H1 (cell line): ENCODE results near the gene DSE. TPM values are rescaled to one million over a fixed set of nuclear protein-coding genes. Genes with fewer than 3 reads are reported as not detected.
A peak's percentile ranks its signal among the peaks of the same experiment; 100 is the strongest.

Experiments
- CTCF ChIA-PET: fragments of 300-600 bp; sonication (Branson Sonifier 250); formaldehyde crosslinking; loops from one replicate; lab custom pipeline; 2021; ENCODE audit not compliant: partially characterized antibody; lab: Charles Lee
- POLR2A ChIA-PET: fragments of 300-600 bp; sonication (Branson Sonifier 250); formaldehyde crosslinking; loops from one replicate; lab custom pipeline; 2021; ENCODE audit warnings: inconsistent platforms; ENCODE audit not compliant: partially characterized antibody; lab: Charles Lee
- DNase-seq, 2 experiments: peaks; one replicate each; pipeline versions ENCODE4 v3.0.0 to v3.0.0-alpha.2; 2010 to 2022; ENCODE audit warnings: low spot score in 2 of 2, low read depth in 1 of 2, mixed read lengths in 1 of 2
- FAIRE-seq: peaks from 2 replicates; lab custom pipeline; 2011; peaks lifted over from hg19 to GRCh38; lab: Jason Lieb, UNC
- H2AFZ ChIP-seq: 2 replicates; pipeline ENCODE4 v1.8.1; 2012; ENCODE audit warnings: low read length, inconsistent platforms
- H2AK5ac ChIP-seq: 2 replicates; pipeline ENCODE4 v1.6.1; 2013; ENCODE audit warnings: low read depth, low read length
- H2BK120ac ChIP-seq: replicated peaks from 2 replicates; pipeline ENCODE3; 2013; ENCODE audit warnings: low read depth, low read length, inconsistent platforms
- H2BK12ac ChIP-seq: 2 replicates; pipeline ENCODE4 v1.6.1; 2013; ENCODE audit warnings: low read depth, low read length
- H2BK15ac ChIP-seq: 2 replicates; pipeline ENCODE4 v1.6.1; 2013; ENCODE audit warnings: low read length
- H2BK20ac ChIP-seq: 2 replicates; pipeline ENCODE4 v1.6.1; 2013; ENCODE audit warnings: low read length
- H2BK5ac ChIP-seq: 2 replicates; pipeline ENCODE4 v1.6.1; 2013; ENCODE audit warnings: low read depth, low read length
- H3K14ac ChIP-seq: 2 replicates; pipeline ENCODE4 v1.6.1; 2013; ENCODE audit warnings: inconsistent platforms; ENCODE audit not compliant: insufficient read length
- H3K18ac ChIP-seq: 2 replicates; pipeline ENCODE4 v1.6.1; 2013; ENCODE audit warnings: low read length; ENCODE audit errors: extremely low read depth
- H3K23ac ChIP-seq: 2 replicates; pipeline ENCODE4 v1.6.1; 2013; ENCODE audit warnings: inconsistent platforms; ENCODE audit not compliant: insufficient read length
- H3K23me2 ChIP-seq: 2 replicates; pipeline ENCODE4 v1.6.1; 2013; ENCODE audit warnings: low read depth, low read length
- H3K27ac ChIP-seq: 2 replicates; pipeline ENCODE4 v1.6.1; 2011; ENCODE audit warnings: low read depth, low read length, inconsistent platforms
- H3K27me3 ChIP-seq, 4 experiments: replicated peaks in 1 of 4; 1 replicate in 1 of 4; 2 replicates in 3 of 4; pipeline versions ENCODE4 v1.6.1 to v1.8.1; 2011 to 2013; ENCODE audit warnings: low read length in 3 of 4, mild to moderate bottlenecking in 3 of 4, inconsistent platforms in 2 of 4, mixed read lengths in 2 of 4, moderate library complexity in 1 of 4; ENCODE audit not compliant: control insufficient read depth in 3 of 4, insufficient read depth in 3 of 4; ENCODE audit errors: extremely low read depth in 1 of 4
- H3K36me3 ChIP-seq, 4 experiments: 2 replicates each; pipeline versions ENCODE4 v1.6.1 to v1.8.1; 2011 to 2013; ENCODE audit warnings: mild to moderate bottlenecking in 4 of 4, low read length in 3 of 4, moderate library complexity in 2 of 4, control low read depth in 1 of 4, inconsistent platforms in 1 of 4; ENCODE audit not compliant: insufficient read depth in 4 of 4, control insufficient read depth in 2 of 4
- H3K4ac ChIP-seq: replicated peaks from 2 replicates; pipeline ENCODE3; 2013; ENCODE audit warnings: low read length, low read depth, mixed read lengths, inconsistent platforms; ENCODE audit not compliant: insufficient read length
- H3K4me1 ChIP-seq, 4 experiments: replicated peaks in 1 of 4; 1 replicate in 1 of 4; 2 replicates in 3 of 4; pipeline versions ENCODE4 v1.6.1 to v1.8.1; 2011 to 2013; ENCODE audit warnings: low read length in 3 of 4, inconsistent platforms in 2 of 4, mixed read lengths in 1 of 4; ENCODE audit not compliant: insufficient read depth in 4 of 4, control insufficient read depth in 3 of 4
- H3K4me2 ChIP-seq, 2 experiments: 2 replicates each; pipeline versions ENCODE4 v1.6.1 to v1.8.1; 2011 to 2013; ENCODE audit warnings: low read depth in 2 of 2, low read length in 2 of 2, control low read depth in 1 of 2, inconsistent platforms in 1 of 2, mild to moderate bottlenecking in 1 of 2; ENCODE audit not compliant: insufficient read depth in 1 of 2
- H3K4me3 ChIP-seq, 4 experiments: fragments of 200-600, 300-600 bp in 1 of 4; sonication (generic), shearing (Covaris generic), sonication (Bioruptor Twin) in 1 of 4; 2 replicates each; pipeline versions ENCODE4 v1.5.1 to v1.8.1; 2011 to 2016; ENCODE audit warnings: low read length in 4 of 4, low read depth in 3 of 4, control low read depth in 2 of 4, inconsistent platforms in 2 of 4, mild to moderate bottlenecking in 2 of 4, mixed read lengths in 1 of 4, moderate library complexity in 1 of 4; ENCODE audit not compliant: insufficient read depth in 2 of 4; ENCODE audit errors: extremely low read depth in 1 of 4
- H3K56ac ChIP-seq: replicated peaks from 2 replicates; pipeline ENCODE3; 2013; ENCODE audit warnings: low read depth, mild to moderate bottlenecking, mixed read lengths, low read length, inconsistent platforms; ENCODE audit not compliant: insufficient read length
- H3K79me1 ChIP-seq: 2 replicates; pipeline ENCODE4 v1.6.1; 2013; ENCODE audit warnings: low read depth, low read length, control low read depth
- H3K79me2 ChIP-seq, 2 experiments: 2 replicates each; pipeline versions ENCODE4 v1.6.1 to v1.8.1; 2012 to 2013; ENCODE audit warnings: low read length in 2 of 2, mild to moderate bottlenecking in 2 of 2, inconsistent platforms in 1 of 2; ENCODE audit not compliant: insufficient read depth in 2 of 2, control insufficient read depth in 1 of 2
- H3K9ac ChIP-seq, 4 experiments: replicated peaks in 1 of 4; 1 replicate in 1 of 4; 2 replicates in 3 of 4; pipeline versions ENCODE4 v1.6.1 to v1.8.1; 2011 to 2013; ENCODE audit warnings: low read depth in 3 of 4, low read length in 3 of 4, control low read depth in 2 of 4, mild to moderate bottlenecking in 2 of 4, moderate library complexity in 2 of 4, inconsistent platforms in 1 of 4; ENCODE audit errors: extremely low read depth in 1 of 4
- H3K9me3 ChIP-seq, 2 experiments: 2 replicates each; pipeline versions ENCODE4 v1.6.1 to v1.8.1; 2012 to 2013; ENCODE audit warnings: mild to moderate bottlenecking in 2 of 2, moderate library complexity in 2 of 2, control low read depth in 1 of 2, inconsistent platforms in 1 of 2, low read depth in 1 of 2, low read length in 1 of 2, mixed read lengths in 1 of 2; ENCODE audit not compliant: insufficient read depth in 2 of 2
- H4K20me1 ChIP-seq, 2 experiments: replicated peaks in 1 of 2; 2 replicates each; pipeline versions ENCODE3 to v1.8.1; 2011 to 2013; ENCODE audit warnings: inconsistent platforms in 2 of 2, low read length in 2 of 2, mild to moderate bottlenecking in 1 of 2; ENCODE audit not compliant: insufficient read depth in 2 of 2, control insufficient read depth in 1 of 2
- H4K5ac ChIP-seq: 2 replicates; pipeline ENCODE4 v1.6.1; 2013; ENCODE audit warnings: low read length, low read depth, mixed read lengths, inconsistent platforms; ENCODE audit not compliant: insufficient read length
- H4K8ac ChIP-seq: 2 replicates; pipeline ENCODE4 v1.8.0; 2013; ENCODE audit warnings: mild to moderate bottlenecking, moderate library complexity, low read length, inconsistent platforms; ENCODE audit not compliant: insufficient read depth; ENCODE audit errors: extremely low read depth
- H4K91ac ChIP-seq: replicated peaks from 2 replicates; pipeline ENCODE3; 2013; ENCODE audit warnings: low read length, mixed read lengths, inconsistent platforms; ENCODE audit not compliant: insufficient read length
- ASH2L ChIP-seq: fragments of 200-600, 300-600 bp; sonication (generic); IDR thresholded peaks from one replicate; pipeline ENCODE4 v1.7.1; 2017; ENCODE audit warnings: low read length
- CTCF ChIP-seq, 3 experiments: IDR thresholded peaks; 1 replicate in 2 of 3; 2 replicates in 1 of 3; pipeline versions ENCODE4 v1.5.1 to v1.6.1; 2011; ENCODE audit warnings: low read length in 3 of 3, mild to moderate bottlenecking in 3 of 3, inconsistent platforms in 2 of 3, low read depth in 1 of 3, moderate library complexity in 1 of 3; ENCODE audit not compliant: insufficient read depth in 1 of 3; ENCODE audit errors: control extremely low read depth in 1 of 3
- MAFK ChIP-seq: IDR thresholded peaks from 2 replicates; pipeline ENCODE4 v1.6.1; 2012; ENCODE audit warnings: low read depth, mild to moderate bottlenecking, improper control_type of control experiment, low read length
- RBBP5 ChIP-seq: IDR thresholded peaks from 2 replicates; pipeline ENCODE4 v1.7.1; 2012; ENCODE audit warnings: low read depth, mild to moderate bottlenecking, inconsistent platforms, low read length, moderate library complexity, borderline replicate concordance
- TAF1 ChIP-seq: IDR thresholded peaks from 2 replicates; pipeline ENCODE4 v1.6.1; 2011; ENCODE audit warnings: mild to moderate bottlenecking, low read depth, low read length
- USF2 ChIP-seq: IDR thresholded peaks from 2 replicates; pipeline ENCODE4 v1.6.1; 2011; ENCODE audit warnings: low read length, improper control_type of control experiment
- WGBS, 2 experiments: shearing (Covaris generic) in 1 of 2; methylation state at CpG; one replicate each; pipeline versions ENCODE4 v1.1.6 to v1.1.7; 2013 to 2015; ENCODE audit warnings: low lambda C conversion rate in 2 of 2, mixed read lengths in 2 of 2, inconsistent platforms in 1 of 2, low coverage in 1 of 2, missing lambda C conversion rate in 1 of 2; ENCODE audit not compliant: insufficient replicate concordance in 2 of 2, insufficient coverage in 1 of 2, insufficient read length in 1 of 2; ENCODE audit errors: extremely low coverage in 1 of 2, missing lambda C conversion rate in 1 of 2; 5-methylcytosine and 5-hydroxymethylcytosine counted together
- polyA plus RNA-seq, 7 experiments: library from polyadenylated mRNA; depleted of rRNA in 3 of 7; stranded (reverse) in 5 of 7; unstranded in 2 of 7; fragments of >200 nt in 5 of 7; fragments of 200-250 nt in 2 of 7; gene quantifications; 1 replicate in 5 of 7; 2 replicates in 1 of 7; 4 replicates in 1 of 7; pipeline versions ENCODE4 v1.2.1 to v1.2.3, GENCODE V29; 2011 to 2013; ENCODE audit warnings: missing spikeins in 2 of 7, mixed read lengths in 2 of 7
- total RNA-seq: library from RNA; stranded (reverse); fragmentation: NEBNext Ultra II Directional; extraction: Animal tissue kit (Norgen Biotek cat#: 25700); gene quantifications from 2 replicates; pipeline ENCODE4 v1.2.1, GENCODE V29; 2021

Gene DSE
- total and polyA plus RNA-seq, 2 of the 8 experiments (the other 6 are each of a cell fraction or from before 2014, with no cell fraction given): 32.5 to 94.4 TPM

- POLR2A ChIA-PET: interaction anchor here (0.7 to 2.7 kb wide), 20 partner anchors 9 to 203 kb away, joined by 3 to 26 read pairs (median 6); partner anchors contain the start of gene TSPYL1
- H2AK5ac ChIP-seq: no peak overlapping the region
- H3K4me1 ChIP-seq: peaks cover 0 to 5% (median 2%) of the 10 kb centered on the region in 4 experiments; a peak in 4 of 7 replicates
- peaks cover 3 to 34% of the 10 kb centered on the region in 2 experiments; a peak in 3 of 4 replicates for H3K79me2 ChIP-seq
- no peak overlapping the region for H2BK20ac ChIP-seq
- no peak overlapping the region for H3K4ac ChIP-seq
- peak overlapping the region; percentile 81 to 92 (median 86) for H3K4me3 ChIP-seq
- CTCF ChIA-PET: interaction anchor here (1.0 to 3.3 kb wide), 5 partner anchors 13 to 102 kb away, joined by 3 to 12 read pairs (median 7); no protein-coding TSS in a partner anchor
- H4K91ac ChIP-seq: no peak overlapping the region
- no peak overlapping the region for H3K23ac ChIP-seq
- H4K5ac ChIP-seq: peak overlapping the region; percentile 2
- H3K27ac ChIP-seq: peak overlapping the region; percentile 83; the same call in 1 of the 2 replicates
- H2BK5ac ChIP-seq: peak overlapping the region; percentile 41; the same call in 1 of the 2 replicates
- H3K9ac ChIP-seq: peak overlapping the region; percentile 51 to 88 (median 70); a peak in 6 of 7 replicates
- H3K56ac ChIP-seq: no peak overlapping the region
- TF ChIP-seq RBBP5 (peak; percentile 4), ASH2L (peak; percentile 40), USF2 (no peak), TAF1 (no peak), CTCF (IDR thresholded peaks at IDR 0.05; ENCODE audit: control extremely low read depth in 1 of 3, insufficient read depth in 1 of 3, low read depth in 1 of 3, low read length in 3 of 3) (no peak), MAFK (no peak)
- TF ChIP-seq, all 59 proteins: peak for 2
- Histone ChIP-seq H3K18ac (peak overlapping the region; percentile 16; the same call in 1 of the 2 replicates), H3K9me3 (no peaks in the 10 kb centered on the region), H3K23me2 (peaks cover 4% of the 10 kb centered on the region; the same call in 1 of the 2 replicates), H3K4me2 (peak overlapping the region; percentile 79 to 85), H4K8ac (no peak overlapping the region), H2BK15ac (0 out of 2 replicates have a peak overlapping the region, but pooled peaks have one; percentile 4), H2AFZ (peak overlapping the region; percentile 36; the same call in 1 of the 2 replicates), H2BK12ac (no peak overlapping the region; the same call in 1 of the 2 replicates), H3K14ac (no peak overlapping the region), H4K20me1 (peaks cover 2 to 3% of the 10 kb centered on the region in 2 experiments), H3K79me1 (peaks cover 2% of the 10 kb centered on the region; the same call in 1 of the 2 replicates), H3K27me3 (no peaks in the 10 kb centered on the region), H3K36me3 (no peaks in the 10 kb centered on the region), H2BK120ac (no peak overlapping the region)
- no peak for FAIRE-seq
- DNase-seq: no peak
- 9% methylated on average over 23 of the region's 29 CpGs; no CpG with 5 or more reads in 1 of the 2 experiments for WGBS, 2 experiments
These were observed 585 bp upstream of the DSE start for GRCh38 chr6:116369964-116370759.
